Activated T-helper 2 cell treated with anti-CD3 and anti-CD28 coated beads, Interferon-gamma antibody, Interleukin-2, Interleukin-4, amounts not matched to agents 10 μg/mL and 5 μg/mL and 100 μg/mL, durations not matched to agents 14 hours and 24 hours and 36 hours (primary cell): ENCODE results near the gene AJM1. TPM values are rescaled to one million over a fixed set of nuclear protein-coding genes. Genes with fewer than 3 reads are reported as not detected.
"Not testable (repeated sequence)": the region's sequence is repeated elsewhere in the genome, so short reads cannot be mapped to it uniquely, and the experiment has no call there.

ENCODE experiments used
- DNase-seq: peaks from one replicate; pipeline ENCODE4 v3.0.0; 2021; ENCODE audit warnings: low spot score
- H3K27ac Mint-ChIP-seq: one replicate; pipeline ENCODE4 v1.8.0; 2021; ENCODE audit warnings: mixed read lengths
- H3K27me3 Mint-ChIP-seq: one replicate; pipeline ENCODE4 v1.8.0; 2021; ENCODE audit warnings: low read depth, mixed read lengths
- H3K36me3 Mint-ChIP-seq: one replicate; pipeline ENCODE4 v1.8.0; 2021; ENCODE audit warnings: low read depth, mixed read lengths
- H3K4me1 Mint-ChIP-seq: one replicate; pipeline ENCODE4 v1.8.0; 2021; ENCODE audit warnings: low read depth, mixed read lengths
- H3K4me3 Mint-ChIP-seq: one replicate; pipeline ENCODE4 v1.8.0; 2021; ENCODE audit warnings: low read depth, mild to moderate bottlenecking, moderate library complexity, mixed read lengths
- H3K9me3 Mint-ChIP-seq: one replicate; pipeline ENCODE4 v1.8.0; 2021; ENCODE audit warnings: mixed read lengths
- intact Hi-C: fragments of 100-400 bp; cut with micrococcal nuclease; formaldehyde crosslinking; loops from one replicate; pipeline ENCODE4 v1.15.1; 2023
- total RNA-seq: library from RNA; stranded (reverse); gene quantifications from 2 replicates; pipeline ENCODE4 v1.2.3, GENCODE V29; 2022

Gene AJM1
- total RNA-seq, 1 donor from 2014 or later, result 5.1 TPM

DNA sequence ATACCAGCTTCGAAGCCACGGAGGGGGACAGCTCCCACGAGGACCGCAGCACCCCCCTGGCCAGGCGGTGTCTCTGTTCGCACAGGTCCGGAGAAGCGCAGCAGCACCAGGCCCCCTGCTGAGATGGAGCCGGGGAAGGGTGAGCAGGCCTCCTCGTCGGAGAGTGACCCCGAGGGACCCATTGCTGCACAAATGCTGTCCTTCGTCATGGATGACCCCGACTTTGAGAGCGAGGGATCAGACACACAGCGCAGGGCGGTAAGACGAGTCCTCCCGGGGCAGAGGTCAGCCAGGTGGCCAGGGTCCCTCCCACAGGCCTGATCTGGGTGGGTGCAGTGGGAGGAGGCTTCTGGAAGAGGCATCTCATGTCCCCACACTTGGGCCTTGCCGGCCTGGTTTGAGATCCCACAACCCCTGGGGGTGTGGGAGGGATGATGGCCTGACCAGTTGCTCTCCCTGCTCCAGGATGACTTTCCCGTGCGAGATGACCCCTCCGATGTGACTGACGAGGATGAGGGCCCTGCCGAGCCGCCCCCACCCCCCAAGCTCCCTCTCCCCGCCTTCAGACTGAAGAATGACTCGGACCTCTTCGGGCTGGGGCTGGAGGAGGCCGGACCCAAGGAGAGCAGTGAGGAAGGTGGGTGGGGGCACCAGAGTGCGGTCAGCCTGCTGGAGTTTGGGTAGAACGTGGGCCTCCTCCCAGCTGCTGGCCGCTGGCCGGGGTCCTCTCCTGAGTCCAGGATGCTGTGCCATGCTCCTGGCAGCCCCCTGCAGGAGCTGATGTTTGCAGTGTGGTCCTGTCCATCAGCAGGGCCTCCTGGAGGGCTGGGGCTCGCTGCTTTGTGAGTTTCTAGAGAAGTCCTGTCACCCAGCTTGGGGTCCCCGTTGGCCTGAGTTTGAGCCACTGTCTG, 2.8 kb upstream of the AJM1 start:
- H3K9me3 Mint-ChIP-seq, result no peaks in the 10 kb centered on the region
- no peak overlapping the region for H3K27ac Mint-ChIP-seq
- H3K4me3 Mint-ChIP-seq, result no peak overlapping the region
- H3K27me3 Mint-ChIP-seq, result no peaks in the 10 kb centered on the region
- peaks cover 11% of the 10 kb centered on the region for H3K36me3 Mint-ChIP-seq
- intact Hi-C loops, result loop anchor here (10.0 kb wide), 1 partner anchor 335 kb away; the partner anchor contains the start of genes LRRC26 and TMEM210
- no peak for DNase-seq
- H3K4me1 Mint-ChIP-seq, result no peaks in the 10 kb centered on the region

DNA sequence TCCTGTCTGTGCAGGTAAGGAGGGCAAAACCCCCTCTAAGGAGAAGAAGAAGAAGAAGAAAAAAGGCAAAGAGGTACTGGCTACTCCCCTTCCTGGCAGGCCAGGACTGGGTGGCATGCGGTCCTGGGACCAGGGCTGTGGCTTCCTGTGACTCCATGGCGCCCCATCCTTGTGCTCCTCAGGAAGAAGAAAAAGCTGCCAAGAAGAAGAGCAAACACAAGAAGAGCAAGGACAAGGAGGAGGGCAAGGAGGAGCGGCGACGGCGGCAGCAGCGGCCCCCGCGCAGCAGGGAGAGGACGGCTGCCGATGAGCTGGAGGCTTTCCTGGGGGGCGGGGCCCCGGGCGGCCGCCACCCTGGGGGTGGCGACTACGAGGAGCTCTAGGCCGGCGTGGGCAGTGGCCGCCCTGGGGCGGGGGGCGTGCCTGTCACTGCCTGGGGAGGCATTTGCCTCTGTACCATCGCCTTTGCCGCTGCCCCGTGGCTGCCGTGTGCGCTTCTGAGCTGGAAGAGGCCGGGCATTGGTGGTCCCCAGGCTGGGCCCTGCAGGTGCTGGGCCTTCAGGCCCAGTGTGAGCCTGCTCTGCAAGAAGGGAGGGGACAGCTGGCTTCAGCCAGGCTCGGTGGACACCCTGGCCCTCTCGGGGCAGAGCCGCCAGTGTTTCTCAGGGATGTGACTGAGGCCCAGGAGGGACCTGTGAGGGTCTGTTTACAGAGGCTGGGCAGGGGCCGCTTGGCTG, 2.0 kb upstream of the AJM1 start:
- DNase-seq, result no peak
- no peaks in the 10 kb centered on the region for H3K27me3 Mint-ChIP-seq
- H3K9me3 Mint-ChIP-seq, result no peaks in the 10 kb centered on the region
- H3K4me1 Mint-ChIP-seq, result no peaks in the 10 kb centered on the region
- H3K4me3 Mint-ChIP-seq, result no peak overlapping the region
- H3K36me3 Mint-ChIP-seq, result peaks cover 11% of the 10 kb centered on the region
- intact Hi-C loops, result loop anchor here (10.0 kb wide), 1 partner anchor 334 kb away; the partner anchor contains the start of genes LRRC26 and TMEM210
- no peak overlapping the region for H3K27ac Mint-ChIP-seq

DNA sequence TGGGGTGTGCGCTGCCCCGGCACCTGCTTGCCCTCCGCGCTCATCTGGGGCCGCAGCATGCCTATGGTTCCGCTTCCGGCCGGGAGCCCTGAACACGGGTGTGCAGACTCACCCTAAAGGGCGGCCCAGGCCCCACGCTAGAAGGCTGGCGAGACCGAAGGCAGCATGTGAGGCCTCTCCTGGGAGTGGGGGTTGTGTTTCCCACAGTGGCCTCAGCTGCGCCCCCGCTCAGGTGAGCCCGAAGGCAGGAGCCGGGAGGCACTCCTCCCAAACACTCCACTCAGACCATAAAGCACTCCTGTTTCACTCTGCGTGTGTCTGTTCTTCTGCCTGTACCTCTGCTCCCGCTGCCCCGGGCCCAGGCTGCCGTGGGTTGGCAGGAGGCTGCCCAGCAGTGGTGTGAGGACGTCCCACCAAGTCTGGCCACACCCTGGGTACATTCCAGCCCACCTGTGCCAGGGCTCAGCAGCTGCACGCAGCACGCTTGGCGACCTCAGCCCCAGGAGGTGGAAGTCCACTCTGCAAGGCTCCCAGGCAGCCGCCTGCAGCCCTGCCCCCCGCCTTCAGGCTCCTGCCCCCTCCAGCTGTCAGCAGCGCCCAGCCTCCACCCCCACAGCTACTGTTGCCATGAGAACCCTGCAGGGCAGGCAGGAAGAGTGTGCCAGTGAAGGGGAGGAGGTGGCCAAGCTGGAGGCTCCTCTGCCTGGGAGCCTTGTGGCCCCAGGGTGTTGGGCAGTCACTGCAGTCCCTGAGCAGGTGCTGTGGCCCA, 1.2 kb upstream of the AJM1 start:
- intact Hi-C loops, result loop anchor here (10.0 kb wide), 1 partner anchor 334 kb away; the partner anchor contains the start of genes LRRC26 and TMEM210
- Mint-ChIP-seq H3K4me1 (no peaks in the 10 kb centered on the region), H3K36me3 (peaks cover 11% of the 10 kb centered on the region), H3K27me3 (no peaks in the 10 kb centered on the region), H3K9me3 (no peaks in the 10 kb centered on the region), H3K4me3 (no peak overlapping the region), H3K27ac (no peak overlapping the region)
- no peak for DNase-seq

DNA sequence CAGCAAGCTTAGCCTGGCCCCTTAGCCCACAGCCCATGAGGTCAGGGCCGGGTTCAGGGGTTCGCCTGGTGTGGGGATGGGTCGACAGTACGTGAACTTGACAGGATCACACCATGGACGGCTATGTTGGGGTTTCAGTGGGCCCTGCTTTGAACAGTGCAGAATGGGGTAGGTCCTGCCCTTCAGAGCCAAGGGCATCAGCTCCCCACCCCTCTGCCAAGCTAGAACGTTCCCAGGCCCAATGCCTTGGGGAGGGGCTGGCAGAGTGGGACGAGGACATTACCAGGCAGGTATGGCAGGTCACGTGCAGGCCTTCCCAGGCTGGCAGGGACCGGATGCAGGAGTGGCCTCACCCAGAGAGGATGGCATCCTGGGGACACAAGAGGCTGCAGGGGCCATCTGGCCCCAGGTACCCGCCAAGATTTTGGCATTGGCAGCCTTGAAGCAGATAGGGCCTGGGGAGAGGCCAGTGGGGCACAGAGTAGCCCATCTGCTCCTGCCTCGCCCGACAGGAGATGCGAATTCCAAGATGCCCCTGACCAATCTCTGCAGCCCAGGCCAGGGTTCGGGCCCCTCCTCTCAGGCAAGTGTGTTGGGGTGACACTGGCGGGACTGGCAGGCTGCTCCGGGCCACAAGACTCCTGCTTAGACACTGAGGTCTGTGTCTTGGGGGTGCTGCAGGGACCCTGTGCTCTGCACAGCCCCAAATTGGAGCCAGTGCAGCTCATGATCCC, 465 bp upstream of the AJM1 start:
- H3K27ac Mint-ChIP-seq, DNase-seq, H3K27me3 Mint-ChIP-seq, H3K4me1 Mint-ChIP-seq, H3K9me3 Mint-ChIP-seq: not testable (repeated sequence)
- H3K36me3 Mint-ChIP-seq, result peaks cover 14% of the 10 kb centered on the region
- H3K4me3 Mint-ChIP-seq, result peak overlapping the region; percentile 79
- intact Hi-C loops, result loop anchor here (10.0 kb wide), 1 partner anchor 333 kb away; the partner anchor contains the start of genes LRRC26 and TMEM210

DNA sequence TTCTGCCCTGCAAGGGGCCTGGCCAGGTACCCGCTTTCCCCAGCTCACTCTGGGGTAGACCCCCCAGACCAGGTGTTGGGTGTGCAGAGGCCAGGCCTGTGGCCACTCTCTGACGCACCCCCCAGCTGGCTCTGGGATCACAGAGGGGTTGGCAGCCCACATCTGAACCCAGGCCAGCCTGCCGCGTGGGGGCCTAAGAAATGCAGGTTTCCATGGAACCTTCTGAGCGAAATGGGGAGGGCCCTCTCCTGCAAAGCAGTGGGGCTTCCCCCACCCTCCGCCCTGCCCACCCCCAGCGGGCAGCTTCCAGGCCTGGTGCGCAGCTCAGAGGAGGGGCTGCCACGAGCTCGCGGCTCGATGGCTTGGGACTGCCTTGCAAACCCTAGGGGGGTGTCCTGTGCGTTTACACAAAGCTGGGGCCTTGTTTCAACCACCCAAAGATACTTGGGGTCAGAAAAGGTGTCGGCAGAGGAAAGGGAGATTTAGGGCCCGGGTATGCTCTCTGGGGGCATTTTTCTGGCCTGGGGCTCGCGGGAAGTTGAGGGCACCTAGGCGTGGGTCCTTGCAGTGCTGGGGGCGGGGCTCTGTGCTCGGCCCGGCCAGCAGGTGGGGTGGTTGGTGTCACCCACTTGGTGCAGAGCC, 1.0 kb downstream of the AJM1 start:
- peak overlapping the region; percentile 47 for H3K4me3 Mint-ChIP-seq
- peaks cover 18% of the 10 kb centered on the region for H3K36me3 Mint-ChIP-seq

DNA sequence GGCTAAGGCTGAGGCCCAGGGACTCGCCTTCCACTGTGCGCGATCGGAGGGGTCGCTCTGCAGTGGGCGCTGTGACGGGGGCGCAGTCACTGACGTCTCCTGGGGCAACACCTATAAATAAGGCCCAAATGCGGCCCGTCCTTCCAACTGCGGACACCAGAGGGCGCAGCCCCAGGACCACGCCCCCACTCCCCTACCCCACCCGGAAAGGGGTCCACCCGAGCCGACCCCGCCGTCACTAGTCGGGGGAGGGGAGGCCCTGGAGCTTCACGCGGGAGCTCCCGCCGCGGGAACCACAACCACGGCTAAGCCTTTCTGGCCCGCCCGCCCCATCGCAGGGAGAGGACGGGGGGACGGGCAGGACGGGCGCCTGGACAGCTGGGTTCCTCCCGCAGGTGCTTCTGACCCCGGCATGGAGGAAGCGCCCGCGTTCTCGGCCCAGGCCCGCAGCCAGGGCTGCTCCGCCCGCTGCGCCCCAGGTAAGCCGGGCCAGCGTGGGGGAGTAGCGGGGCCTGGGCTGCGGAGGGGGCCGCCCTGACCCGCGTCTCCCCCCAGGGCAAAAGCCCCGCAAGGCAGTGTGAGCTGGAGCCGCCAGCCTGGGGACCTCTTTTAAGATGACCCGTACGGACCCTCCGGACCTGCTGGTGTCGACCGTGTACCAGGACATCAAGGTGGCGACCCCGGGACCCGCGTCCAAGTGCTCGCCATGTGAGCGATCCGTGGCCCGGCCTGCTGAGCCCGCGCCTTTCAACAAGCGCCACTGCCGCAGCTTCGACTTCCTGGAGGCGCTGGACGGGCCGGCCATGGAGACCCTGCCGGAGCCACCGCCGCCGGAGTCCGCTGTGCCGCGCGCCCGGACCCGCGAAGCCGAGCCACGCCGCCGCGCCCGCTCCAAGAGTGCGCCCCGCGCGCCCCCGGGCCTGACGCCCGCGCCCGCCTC, 1.8 kb downstream of the AJM1 start:
- Mint-ChIP-seq H3K36me3 (peaks cover 14% of the 10 kb centered on the region), H3K4me3 (peak overlapping the region; percentile 47)
- H3K27me3 Mint-ChIP-seq, H3K9me3 Mint-ChIP-seq, H3K27ac Mint-ChIP-seq, H3K4me1 Mint-ChIP-seq: not testable (repeated sequence)
- peak; percentile 56 for DNase-seq
- intact Hi-C loops, result loop anchor here (1.0 to 10.0 kb wide), 2 partner anchors 100 to 331 kb away; partner anchors contain the start of genes FBXW5, LRRC26 and TMEM210

More for the DNA sequence above, 1.0 kb downstream of the AJM1 start:
- H3K9me3 Mint-ChIP-seq, H3K4me1 Mint-ChIP-seq, H3K27ac Mint-ChIP-seq, H3K27me3 Mint-ChIP-seq, DNase-seq: not testable (repeated sequence)
- intact Hi-C loops, result loop anchor here (1.0 to 10.0 kb wide), 2 partner anchors 101 to 332 kb away; partner anchors contain the start of genes FBXW5, LRRC26 and TMEM210

DNA sequence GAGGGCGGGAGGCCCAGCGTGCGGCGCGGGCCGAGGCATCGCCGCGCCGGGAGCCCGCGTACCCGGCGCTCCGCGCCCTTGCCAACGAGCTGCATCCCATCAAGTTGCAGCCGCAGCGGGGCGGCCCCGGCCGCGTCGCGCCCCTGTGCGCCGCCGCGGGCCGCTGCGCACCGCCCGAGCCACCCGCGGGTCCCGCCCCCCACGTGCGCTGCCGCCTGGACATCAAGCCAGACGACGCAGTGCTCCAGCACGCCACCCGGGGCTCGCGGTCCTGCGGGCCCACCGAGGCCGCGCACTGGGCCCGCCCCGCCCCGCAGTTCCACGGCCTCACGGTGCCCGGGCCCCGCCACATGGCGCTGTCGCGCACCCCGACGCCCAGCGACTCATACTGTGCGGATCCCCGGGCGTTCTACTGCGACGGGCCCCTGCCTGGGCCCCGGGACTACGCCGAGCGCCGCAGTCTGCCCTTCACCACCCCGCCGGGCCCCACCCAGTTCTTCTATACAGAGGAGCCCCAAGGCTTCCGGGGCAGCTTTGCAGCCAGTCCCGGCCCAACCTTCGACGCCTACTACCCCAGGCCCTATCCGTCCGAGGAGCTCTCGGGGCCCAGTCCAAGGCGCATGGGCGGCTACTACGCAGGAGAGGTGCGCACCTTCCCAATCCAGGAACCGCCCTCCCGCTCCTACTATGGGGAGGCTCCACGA, 2.6 kb downstream of the AJM1 start:
- Mint-ChIP-seq H3K27ac (no peak overlapping the region), H3K4me3 (no peak overlapping the region), H3K36me3 (peaks cover 10% of the 10 kb centered on the region), H3K27me3 (peaks cover 9% of the 10 kb centered on the region), H3K4me1 (peaks cover 4% of the 10 kb centered on the region), H3K9me3 (no peaks in the 10 kb centered on the region)
- intact Hi-C loops, result loop anchor here (5.0 to 10.0 kb wide), 3 partner anchors 38 to 330 kb away; partner anchors contain the start of genes LRRC26, NPDC1, RABL6 and TMEM210
- no peak for DNase-seq

DNA sequence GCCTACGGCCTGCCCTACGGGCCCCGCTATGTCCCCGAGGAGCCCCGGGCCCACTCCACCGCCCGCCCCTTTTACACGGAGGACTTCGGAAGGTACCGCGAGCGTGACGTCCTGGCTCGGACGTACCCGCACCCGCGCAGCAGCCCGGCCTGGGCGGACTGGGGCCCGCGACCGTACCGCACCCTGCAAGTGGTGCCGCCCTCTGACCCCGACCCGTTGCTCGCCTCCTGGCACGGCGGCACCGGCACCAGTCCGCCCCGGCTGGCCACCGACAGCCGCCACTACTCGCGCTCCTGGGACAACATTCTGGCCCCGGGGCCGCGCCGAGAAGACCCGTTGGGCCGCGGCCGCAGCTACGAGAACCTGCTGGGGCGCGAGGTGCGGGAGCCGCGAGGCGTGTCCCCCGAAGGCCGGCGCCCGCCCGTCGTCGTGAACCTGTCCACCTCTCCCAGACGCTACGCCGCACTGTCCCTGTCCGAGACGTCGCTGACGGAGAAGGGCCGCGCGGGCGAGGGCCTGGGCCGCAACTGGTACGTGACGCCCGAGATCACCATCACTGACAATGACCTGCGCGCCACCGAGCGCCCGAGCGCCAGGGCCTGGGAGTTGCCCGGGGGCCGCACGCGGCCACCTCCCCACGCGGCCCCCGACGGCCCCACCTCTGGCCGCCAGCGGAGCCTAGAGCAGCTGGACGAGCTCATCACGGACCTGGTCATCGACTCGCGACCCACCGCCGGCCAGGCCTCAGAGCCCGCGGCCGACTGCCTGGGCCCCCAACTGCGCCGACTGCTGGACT, 3.4 kb downstream of the AJM1 start:
- H3K36me3 Mint-ChIP-seq, result peaks cover 11% of the 10 kb centered on the region
- peaks cover 6% of the 10 kb centered on the region for H3K4me1 Mint-ChIP-seq
- no peak overlapping the region for H3K4me3 Mint-ChIP-seq
- no peak for DNase-seq
- H3K27me3 Mint-ChIP-seq, result peaks cover 9% of the 10 kb centered on the region
- no peak overlapping the region for H3K27ac Mint-ChIP-seq
- intact Hi-C loops, result loop anchor here (5.0 to 10.0 kb wide), 3 partner anchors 38 to 329 kb away; partner anchors contain the start of genes LRRC26, NPDC1, RABL6 and TMEM210
- no peaks in the 10 kb centered on the region for H3K9me3 Mint-ChIP-seq

DNA sequence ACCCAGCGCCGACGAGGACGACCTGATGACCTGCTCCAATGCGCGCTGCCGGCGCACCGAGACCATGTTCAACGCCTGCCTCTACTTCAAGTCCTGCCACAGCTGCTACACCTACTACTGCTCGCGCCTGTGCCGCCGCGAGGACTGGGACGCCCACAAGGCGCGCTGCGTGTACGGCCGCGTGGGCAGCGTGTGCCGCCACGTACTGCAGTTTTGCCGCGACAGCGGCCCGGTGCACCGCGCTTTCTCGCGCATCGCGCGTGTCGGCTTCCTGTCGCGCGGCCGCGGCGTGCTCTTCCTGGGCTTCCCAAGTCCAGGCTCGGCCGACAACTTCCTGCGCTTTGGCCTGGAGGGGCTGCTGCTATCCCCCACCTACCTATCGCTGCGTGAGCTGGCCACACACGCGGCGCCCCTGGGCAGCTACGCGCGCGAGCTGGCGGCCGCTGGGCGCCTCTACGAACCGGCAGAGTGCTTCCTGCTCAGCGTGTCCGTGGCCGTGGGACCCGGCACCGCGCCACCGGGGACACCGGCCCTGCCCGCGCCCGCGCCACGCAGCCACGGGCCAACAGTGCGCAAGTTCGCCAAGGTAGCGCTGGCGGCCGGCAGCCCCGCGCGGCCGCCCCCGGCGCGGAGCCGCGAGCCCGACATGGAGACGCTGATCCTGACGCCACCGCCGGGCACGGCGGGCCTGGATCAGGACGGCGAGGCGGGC, 4.3 kb downstream of the AJM1 start:
- H3K27ac Mint-ChIP-seq, result peak overlapping the region; percentile 49
- H3K27me3 Mint-ChIP-seq, result peaks cover 9% of the 10 kb centered on the region
- peaks cover 6% of the 10 kb centered on the region for H3K4me1 Mint-ChIP-seq
- H3K4me3 Mint-ChIP-seq, result peak overlapping the region; percentile 13
- no peaks in the 10 kb centered on the region for H3K9me3 Mint-ChIP-seq
- intact Hi-C loops, result loop anchor here (5.0 to 10.0 kb wide), 3 partner anchors 39 to 328 kb away; partner anchors contain the start of genes LRRC26, NPDC1, RABL6 and TMEM210
- H3K36me3 Mint-ChIP-seq, result peaks cover 19% of the 10 kb centered on the region
- no peak for DNase-seq
